ENCODE data around the gene NFIX. TPM values are rescaled to one million over a fixed set of nuclear protein-coding genes. Genes with fewer than 3 reads are reported as not detected.
A peak's percentile ranks its signal among the peaks of the same experiment; 100 is the strongest.

The NFIX gene
- total and polyA plus RNA-seq, 2 of the 13 experiments (the other 11 are each of a cell fraction or from before 2014, with no cell fraction given): 3.4 to 5.4 TPM

DNA sequence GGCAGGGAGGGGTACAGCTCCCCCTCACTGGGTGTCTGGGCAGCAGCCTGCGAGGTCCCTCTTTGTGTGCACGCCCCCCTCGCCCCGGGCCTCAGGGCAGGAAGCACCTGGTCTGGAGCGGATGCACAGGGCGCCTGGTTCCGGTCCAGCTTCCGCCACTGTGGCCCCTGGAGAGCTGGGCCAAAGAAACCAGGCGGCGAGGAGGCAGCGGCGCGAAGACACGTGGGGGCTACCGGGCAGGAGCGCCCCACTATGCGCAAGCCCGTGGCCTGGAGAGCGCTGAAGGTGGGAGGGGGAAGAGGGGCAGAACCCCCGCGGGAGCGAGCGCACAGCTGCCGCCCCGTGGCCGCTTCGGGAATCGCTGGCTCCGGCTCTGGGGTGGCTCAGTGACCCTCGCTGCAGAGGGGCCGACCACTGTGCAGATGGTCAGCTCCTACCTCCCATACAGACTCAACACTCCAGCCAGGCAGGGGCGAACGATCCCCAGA is 109.1 kb downstream of the NFIX start (continued):
- TF ChIP-seq PATZ1 (CRISPR knock-in tag; IDR thresholded peaks at IDR 0.05) (peak; percentile 55), LCORL (IDR thresholded peaks at IDR 0.05) (no peak), LCORL (CRISPR knock-in tag; IDR thresholded peaks at IDR 0.05) (no peak), ZBTB40 (IDR thresholded peaks at IDR 0.05) (no peak), ZBTB40 (CRISPR knock-in tag; IDR thresholded peaks at IDR 0.05) (no peak), ZNF782 (CRISPR knock-in tag; IDR thresholded peaks at IDR 0.05; ENCODE audit: borderline replicate concordance) (no peak), ASH2L (IDR thresholded peaks at IDR 0.05; ENCODE audit: insufficient read length, low read depth, low read length) (no peak), GABPB1 (CRISPR knock-in tag; IDR thresholded peaks at IDR 0.05) (peak; percentile 13; the same call in 1 of the 2 replicates), MEF2D (CRISPR knock-in tag; IDR thresholded peaks at IDR 0.05) (no peak), ZKSCAN1 (IDR thresholded peaks at IDR 0.05; ENCODE audit: low read length) (peak; percentile 64), ZNF343 (CRISPR knock-in tag; IDR thresholded peaks at IDR 0.05) (no peak), ZNF83 (CRISPR knock-in tag; IDR thresholded peaks at IDR 0.05; ENCODE audit: borderline replicate concordance) (no peak)
- TF ChIP-seq, protein P1, sequence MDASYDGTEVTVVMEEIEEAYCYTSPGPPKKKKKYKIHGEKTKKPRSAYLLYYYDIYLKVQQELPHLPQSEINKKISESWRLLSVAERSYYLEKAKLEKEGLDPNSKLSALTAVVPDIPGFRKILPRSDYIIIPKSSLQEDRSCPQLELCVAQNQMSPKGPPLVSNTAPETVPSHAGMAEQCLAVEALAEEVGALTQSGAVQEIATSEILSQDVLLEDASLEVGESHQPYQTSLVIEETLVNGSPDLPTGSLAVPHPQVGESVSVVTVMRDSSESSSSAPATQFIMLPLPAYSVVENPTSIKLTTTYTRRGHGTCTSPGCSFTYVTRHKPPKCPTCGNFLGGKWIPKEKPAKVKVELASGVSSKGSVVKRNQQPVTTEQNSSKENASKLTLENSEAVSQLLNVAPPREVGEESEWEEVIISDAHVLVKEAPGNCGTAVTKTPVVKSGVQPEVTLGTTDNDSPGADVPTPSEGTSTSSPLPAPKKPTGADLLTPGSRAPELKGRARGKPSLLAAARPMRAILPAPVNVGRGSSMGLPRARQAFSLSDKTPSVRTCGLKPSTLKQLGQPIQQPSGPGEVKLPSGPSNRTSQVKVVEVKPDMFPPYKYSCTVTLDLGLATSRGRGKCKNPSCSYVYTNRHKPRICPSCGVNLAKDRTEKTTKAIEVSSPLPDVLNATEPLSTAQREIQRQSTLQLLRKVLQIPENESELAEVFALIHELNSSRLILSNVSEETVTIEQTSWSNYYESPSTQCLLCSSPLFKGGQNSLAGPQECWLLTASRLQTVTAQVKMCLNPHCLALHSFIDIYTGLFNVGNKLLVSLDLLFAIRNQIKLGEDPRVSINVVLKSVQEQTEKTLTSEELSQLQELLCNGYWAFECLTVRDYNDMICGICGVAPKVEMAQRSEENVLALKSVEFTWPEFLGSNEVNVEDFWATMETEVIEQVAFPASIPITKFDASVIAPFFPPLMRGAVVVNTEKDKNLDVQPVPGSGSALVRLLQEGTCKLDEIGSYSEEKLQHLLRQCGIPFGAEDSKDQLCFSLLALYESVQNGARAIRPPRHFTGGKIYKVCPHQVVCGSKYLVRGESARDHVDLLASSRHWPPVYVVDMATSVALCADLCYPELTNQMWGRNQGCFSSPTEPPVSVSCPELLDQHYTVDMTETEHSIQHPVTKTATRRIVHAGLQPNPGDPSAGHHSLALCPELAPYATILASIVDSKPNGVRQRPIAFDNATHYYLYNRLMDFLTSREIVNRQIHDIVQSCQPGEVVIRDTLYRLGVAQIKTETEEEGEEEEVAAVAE (CRISPR knock-in tag; IDR thresholded peaks at IDR 0.05; ENCODE audit: borderline replicate concordance): no peak
